Retina (tissue), 1 donor: Measurements from ENCODE around the gene SLC25A30.
"Not testable (repeated sequence)": the region's sequence is repeated elsewhere in the genome, so short reads cannot be mapped to it uniquely, and the experiment has no call there.

Experiments
- DNase-seq: peaks from one replicate; pipeline ENCODE4 v3.0.0-alpha.2; 2016

SLC25A30 gene

GRCh38 chr13:45388664-45389063, 29.5 kb downstream of the SLC25A30 start:
- no peak for DNase-seq

GRCh38 chr13:45386892-45387575, 31.1 kb downstream of the SLC25A30 start:
- not testable (repeated sequence) for DNase-seq

- no peak for DNase-seq
Measured at GRCh38 chr13:45385907-45386553, 32.1 kb downstream of the SLC25A30 start.

GRCh38 chr13:45385320-45385719, 32.9 kb downstream of the SLC25A30 start:
- no peak for DNase-seq

- no peak for DNase-seq
Measured at GRCh38 chr13:45384474-45385174, 33.5 kb downstream of the SLC25A30 start.

GRCh38 chr13:45382739-45383138, 35.4 kb downstream of the SLC25A30 start:
- not testable (repeated sequence) for DNase-seq

- no peak for DNase-seq
Measured at GRCh38 chr13:45381196-45381595, 37.0 kb downstream of the SLC25A30 start.

GRCh38 chr13:45380708-45381107, 37.5 kb downstream of the SLC25A30 start:
- DNase-seq, result not testable (repeated sequence)

- DNase-seq, result not testable (repeated sequence)
Measured at GRCh38 chr13:45379516-45379915, 38.7 kb downstream of the SLC25A30 start.

GRCh38 chr13:45378786-45379185, 39.4 kb downstream of the SLC25A30 start:
- not testable (repeated sequence) for DNase-seq

- DNase-seq, result not testable (repeated sequence)
Measured at GRCh38 chr13:45377314-45377713, 40.9 kb downstream of the SLC25A30 start.

- not testable (repeated sequence) for DNase-seq
Measured at GRCh38 chr13:45376651-45377050, 41.5 kb downstream of the SLC25A30 start.

- no peak for DNase-seq
Measured at GRCh38 chr13:45374917-45375316, 43.3 kb downstream of the SLC25A30 start.

GRCh38 chr13:45373162-45373547, 45.0 kb downstream of the SLC25A30 start:
- DNase-seq, result no peak

- no peak for DNase-seq
Measured at GRCh38 chr13:45372189-45373161, 45.7 kb downstream of the SLC25A30 start.

- DNase-seq, result peak; percentile 78
Measured at GRCh38 chr13:45370922-45371406, 47.2 kb downstream of the SLC25A30 start.

GRCh38 chr13:45369116-45369515, 49.1 kb downstream of the SLC25A30 start:
- no peak for DNase-seq

GRCh38 chr13:45368571-45368970, 49.6 kb downstream of the SLC25A30 start:
- no peak for DNase-seq

- no peak for DNase-seq
Measured at GRCh38 chr13:45368005-45368404, 50.2 kb downstream of the SLC25A30 start.

GRCh38 chr13:45367358-45367757, 50.8 kb downstream of the SLC25A30 start:
- no peak for DNase-seq

- DNase-seq, result no peak
Measured at GRCh38 chr13:45365558-45365885, 52.7 kb downstream of the SLC25A30 start.

- DNase-seq, result no peak
Measured at GRCh38 chr13:45364876-45365557, 53.2 kb downstream of the SLC25A30 start.
